HepG2 (cell line): Measurements from ENCODE around the gene GSTK1. TPM values are rescaled to one million over a fixed set of nuclear protein-coding genes. Genes with fewer than 3 reads are reported as not detected.

Experiments
- CENPT ChIP-seq: sonication (generic); formaldehyde crosslinking; IDR thresholded peaks from 2 replicates; pipeline ENCODE4 v1.8.0; 2022; ENCODE audit warnings: low read depth, mild to moderate bottlenecking, moderate library complexity, missing genetic modification reagents
- FOSL1 ChIP-seq: sonication (generic); formaldehyde crosslinking; IDR thresholded peaks from 2 replicates; pipeline ENCODE4 v1.9.0; 2021; ENCODE audit warnings: missing genetic modification reagents, borderline replicate concordance
- GMEB1 ChIP-seq: sonication (generic); formaldehyde crosslinking; IDR thresholded peaks from 2 replicates; pipeline ENCODE4 v1.5.1; 2020; ENCODE audit warnings: missing genetic modification reagents, mild to moderate bottlenecking, borderline replicate concordance
- HMG20B ChIP-seq: conservative IDR thresholded peaks from 2 replicates; pipeline ENCODE4 v1.6.1; 2016; ENCODE audit warnings: missing genetic modification reagents, missing compliant biosample characterization
- KDM5A ChIP-seq: fragments of 200-600 bp; sonication (generic); IDR thresholded peaks from 2 replicates; pipeline ENCODE4 v1.7.0; 2018; ENCODE audit warnings: antibody characterized with exemption, mild to moderate bottlenecking, low read length, borderline replicate concordance
- KLF11 ChIP-seq: IDR thresholded peaks from 2 replicates; pipeline ENCODE4 v1.6.1; 2016; ENCODE audit warnings: missing compliant biosample characterization
- MED8 ChIP-seq: sonication (generic); formaldehyde crosslinking; IDR thresholded peaks from 2 replicates; pipeline ENCODE4 v1.8.1; 2023; ENCODE audit warnings: mild to moderate bottlenecking, missing genetic modification reagents; ENCODE audit not compliant: insufficient replicate concordance
- PLSCR1 ChIP-seq: sonication (generic); formaldehyde crosslinking; IDR thresholded peaks from 2 replicates; pipeline ENCODE4 v1.5.0; 2020; ENCODE audit warnings: missing genetic modification reagents, mild to moderate bottlenecking, borderline replicate concordance
- RFXAP ChIP-seq: sonication (generic); formaldehyde crosslinking; IDR thresholded peaks from 2 replicates; pipeline ENCODE4 v1.4.0; 2020; ENCODE audit warnings: missing genetic modification reagents, borderline replicate concordance
- SKIL ChIP-seq: sonication (generic); formaldehyde crosslinking; IDR thresholded peaks from 2 replicates; pipeline ENCODE4 v1.8.0; 2022; ENCODE audit warnings: missing genetic modification reagents, mild to moderate bottlenecking, moderate library complexity, borderline replicate concordance
- TBX3 ChIP-seq: fragments of 450-650 bp; IDR thresholded peaks from 2 replicates; pipeline ENCODE4 v1.6.1; 2017; ENCODE audit warnings: antibody characterized with exemption, mild to moderate bottlenecking, inconsistent platforms, borderline replicate concordance
- TEF ChIP-seq: sonication (generic); formaldehyde crosslinking; IDR thresholded peaks from 2 replicates; pipeline ENCODE4 v1.5.0; 2020; ENCODE audit warnings: missing genetic modification reagents
- ZIK1 ChIP-seq: sonication (generic); formaldehyde crosslinking; IDR thresholded peaks from 2 replicates; pipeline ENCODE4 v1.5.0; 2020; ENCODE audit warnings: mild to moderate bottlenecking, low read depth, missing genetic modification reagents, borderline replicate concordance
- ZNF234 ChIP-seq: sonication (generic); formaldehyde crosslinking; conservative IDR thresholded peaks from 2 replicates; pipeline ENCODE4 v1.5.1; 2020; ENCODE audit warnings: mild to moderate bottlenecking, missing genetic modification reagents
- ZNF235 ChIP-seq: sonication (generic); formaldehyde crosslinking; IDR thresholded peaks from 2 replicates; pipeline ENCODE4 v1.8.1; 2023; ENCODE audit warnings: mild to moderate bottlenecking, missing genetic modification reagents, borderline replicate concordance
- ZNF570 ChIP-seq: sonication (generic); formaldehyde crosslinking; IDR thresholded peaks from 2 replicates; pipeline ENCODE4 v1.4.0; 2020; ENCODE audit warnings: mild to moderate bottlenecking, missing genetic modification reagents, borderline replicate concordance
- ZSCAN5A ChIP-seq: sonication (generic); formaldehyde crosslinking; IDR thresholded peaks from 2 replicates; pipeline ENCODE4 v1.8.0; 2022; ENCODE audit warnings: mild to moderate bottlenecking, missing genetic modification reagents, borderline replicate concordance
- polyA plus RNA-seq, 8 experiments: library from polyadenylated mRNA; depleted of rRNA in 3 of 8; stranded (reverse) in 7 of 8; unstranded in 1 of 8; fragments of >200 nt; fragmentation: Illumina TruSeq in 4 of 8; extraction: Trizol in 4 of 8; gene quantifications; 2 replicates each; pipeline versions ENCODE4 v1.2.1 to v1.2.3, GENCODE V29; 2011 to 2016; ENCODE audit warnings: low read depth in 4 of 8, missing spikeins in 1 of 8, mixed read lengths in 1 of 8; ENCODE audit not compliant: insufficient read depth in 1 of 8
- total RNA-seq, 5 experiments: library from RNA; depleted of rRNA; stranded (reverse); fragments of >200 nt; fragmentation: Illumina TruSeq; extraction: Trizol; gene quantifications; 2 replicates each; pipeline ENCODE4 v1.2.3, GENCODE V29; 2016; ENCODE audit warnings: low read depth in 1 of 5

The GSTK1 gene
- total and polyA plus RNA-seq, 2 of the 13 experiments (the other 11 are each of a cell fraction or from before 2014, with no cell fraction given) = 64.6 to 92.1 TPM

- peak; percentile 59; the same call in 1 of the 2 replicates for TF ChIP-seq GMEB1
- TF ChIP-seq CENPT (CRISPR knock-in tag) = 0 out of 2 replicates have a peak, but pooled peaks have one; percentile 36
- TF ChIP-seq ZIK1 (CRISPR knock-in tag) = 0 out of 2 replicates have a peak, but pooled peaks have one; percentile 59
- peak; percentile 19; the same call in 1 of the 2 replicates for TF ChIP-seq TEF (CRISPR knock-in tag)
- peak; percentile 35; the same call in 1 of the 2 replicates for TF ChIP-seq KLF11 (CRISPR knock-in tag)
- no peak for TF ChIP-seq ZNF234
- no peak for TF ChIP-seq PLSCR1 (CRISPR knock-in tag)
- TF ChIP-seq ZSCAN5A (CRISPR knock-in tag) = peak; percentile 33; the same call in 1 of the 2 replicates
- TF ChIP-seq TBX3 = no peak
- no peak for TF ChIP-seq FOSL1 (CRISPR knock-in tag)
- no peak for TF ChIP-seq ZNF570 (CRISPR knock-in tag)
- TF ChIP-seq ZNF235 (CRISPR knock-in tag) = no peak
- peak; percentile 82 for TF ChIP-seq MED8 (CRISPR knock-in tag)
- TF ChIP-seq SKIL (CRISPR knock-in tag) = no peak
- TF ChIP-seq HMG20B (CRISPR knock-in tag) = 0 out of 2 replicates have a peak, but pooled peaks have one; percentile 46
- TF ChIP-seq KDM5A = no peak
- no peak for TF ChIP-seq RFXAP
These were observed at the start of gene GSTK1 (continued) for GRCh38 chr7:143263266-143264195.
